HG03558 (cell line): ENCODE data around the gene TPGS2.
"Not testable (repeated sequence)": the region's sequence is repeated elsewhere in the genome, so short reads cannot be mapped to it uniquely, and the experiment has no call there.

Experiments
- ATAC-seq: cut with Tn5 transposase; IDR thresholded peaks from one replicate; pipeline ENCODE4 v1.9.1; 2021; ENCODE audit warnings: moderate number of reproducible peaks; ENCODE audit not compliant: unreplicated experiment; ENCODE audit errors: extremely low read depth

TPGS2 gene

GRCh38 chr18:36828630-36829361 lies at the start of gene TPGS2, which contains the start of gene KIAA1328:
TSS of gene TPGS2 (minus strand) at chr18:36829002. CDS start at chr18:36828767, 235 bp downstream.
TSS of gene KIAA1328 (plus strand) at chr18:36829127. CDS start at chr18:36829139, 12 bp downstream.
- ATAC-seq = peak; percentile 81

- not testable (repeated sequence) for ATAC-seq
Observed at GRCh38 chr18:36873826-36874225, 45.0 kb upstream of the TPGS2 start.

GRCh38 chr18:36872329-36872728 lies 43.5 kb upstream of the TPGS2 start:
- ATAC-seq = no peak

GRCh38 chr18:36871801-36872200 lies 43.0 kb upstream of the TPGS2 start:
- ATAC-seq = no peak

GRCh38 chr18:36867056-36867455 lies 38.3 kb upstream of the TPGS2 start:
- ATAC-seq = no peak

- ATAC-seq = no peak
Observed at GRCh38 chr18:36862182-36862581, 33.4 kb upstream of the TPGS2 start.

GRCh38 chr18:36856815-36857214 lies 28.0 kb upstream of the TPGS2 start:
- no peak for ATAC-seq

GRCh38 chr18:36851202-36851590 lies 22.4 kb upstream of the TPGS2 start:
- no peak for ATAC-seq

- ATAC-seq = no peak
Observed at GRCh38 chr18:36850527-36851201, 21.9 kb upstream of the TPGS2 start.

- no peak for ATAC-seq
Observed at GRCh38 chr18:36849288-36850006, 20.6 kb upstream of the TPGS2 start.

- no peak for ATAC-seq
Observed at GRCh38 chr18:36848609-36849008, 19.8 kb upstream of the TPGS2 start.

GRCh38 chr18:36843784-36844183 lies 15.0 kb upstream of the TPGS2 start:
- no peak for ATAC-seq

- ATAC-seq = no peak
Observed at GRCh38 chr18:36843199-36843598, 14.4 kb upstream of the TPGS2 start.

- no peak for ATAC-seq
Observed at GRCh38 chr18:36839835-36840234, 11.0 kb upstream of the TPGS2 start.

GRCh38 chr18:36835927-36836326 lies 7.1 kb upstream of the TPGS2 start:
- no peak for ATAC-seq

GRCh38 chr18:36833120-36833519 lies 4.3 kb upstream of the TPGS2 start:
- ATAC-seq = no peak

GRCh38 chr18:36831139-36831538 lies 2.3 kb upstream of the TPGS2 start:
- no peak for ATAC-seq

- ATAC-seq = no peak
Observed at GRCh38 chr18:36830158-36830495, 1.3 kb upstream of the TPGS2 start.

- ATAC-seq = no peak
Observed at GRCh38 chr18:36829362-36830157, 758 bp upstream of the TPGS2 start.

- ATAC-seq = no peak
Observed at GRCh38 chr18:36828157-36828629, 609 bp downstream of the TPGS2 start.
